CD8-positive, alpha-beta memory T cell (primary cell): ENCODE measurements around the gene CXCL5. TPM values are rescaled to one million over a fixed set of nuclear protein-coding genes. Genes with fewer than 3 reads are reported as not detected.
A peak's percentile ranks its signal among the peaks of the same experiment; 100 is the strongest.

ENCODE experiments used
- CTCF ChIA-PET: fragments of 350-600 bp; sonication (Branson Sonifier 250); formaldehyde crosslinking; loops from one replicate; lab custom pipeline; 2021; ENCODE audit warnings: antibody characterized with exemption; lab: Charles Lee
- POLR2A ChIA-PET: fragments of 350-600 bp; sonication (Branson Sonifier 250); formaldehyde crosslinking; loops from one replicate; lab custom pipeline; 2021; ENCODE audit warnings: antibody characterized with exemption; lab: Charles Lee
- DNase-seq, 5 donors: peaks; one replicate each; pipeline versions ENCODE4 v3.0.0 to v3.0.0-alpha.2; 2020 to 2022; ENCODE audit warnings: mixed read lengths in 1 of 5
- H3K27ac ChIP-seq: one replicate; pipeline ENCODE4 v1.7.0; 2013; ENCODE audit warnings: low read depth, mild to moderate bottlenecking, low read length, moderate library complexity
- H3K27me3 ChIP-seq: 2 replicates; pipeline ENCODE4 v1.7.0; 2013; ENCODE audit warnings: low read length, mild to moderate bottlenecking; ENCODE audit not compliant: insufficient read depth, poor library complexity, severe bottlenecking
- H3K36me3 ChIP-seq: 2 replicates; pipeline ENCODE4 v1.7.0; 2013; ENCODE audit warnings: mild to moderate bottlenecking, low read length, moderate library complexity; ENCODE audit not compliant: insufficient read depth
- H3K4me1 ChIP-seq: 2 replicates; pipeline ENCODE4 v1.7.0; 2013; ENCODE audit warnings: mild to moderate bottlenecking, low read length, moderate library complexity; ENCODE audit not compliant: insufficient read depth
- H3K4me3 ChIP-seq: 2 replicates; pipeline ENCODE4 v1.7.0; 2013; ENCODE audit warnings: mild to moderate bottlenecking, low read length
- H3K9me3 ChIP-seq: 2 replicates; pipeline ENCODE4 v1.7.0; 2013; ENCODE audit warnings: mild to moderate bottlenecking, low read length
- H3K27ac Mint-ChIP-seq, 8 donors: one replicate each; pipeline ENCODE4 v1.8.0; 2020 to 2021; ENCODE audit warnings: mixed read lengths in 8 of 8, mild to moderate bottlenecking in 6 of 8, inconsistent platforms in 3 of 8, moderate library complexity in 3 of 8
- H3K27me3 Mint-ChIP-seq, 2 donors: one replicate each; pipeline ENCODE4 v1.8.0; 2020 to 2021; ENCODE audit warnings: mixed read lengths in 2 of 2, mild to moderate bottlenecking in 1 of 2, moderate library complexity in 1 of 2
- H3K36me3 Mint-ChIP-seq, 3 donors: one replicate each; pipeline ENCODE4 v1.8.0; 2020 to 2021; ENCODE audit warnings: mixed read lengths in 3 of 3, inconsistent platforms in 1 of 3, mild to moderate bottlenecking in 1 of 3
- H3K4me1 Mint-ChIP-seq, 3 donors: one replicate each; pipeline ENCODE4 v1.8.0; 2020 to 2021; ENCODE audit warnings: mixed read lengths in 3 of 3, inconsistent platforms in 1 of 3, mild to moderate bottlenecking in 1 of 3
- H3K4me3 Mint-ChIP-seq, 7 donors: one replicate each; pipeline ENCODE4 v1.8.0; 2020 to 2021; ENCODE audit warnings: mixed read lengths in 7 of 7, mild to moderate bottlenecking in 6 of 7, moderate library complexity in 4 of 7, inconsistent platforms in 2 of 7
- H3K9me3 Mint-ChIP-seq, 5 donors: one replicate each; pipeline ENCODE4 v1.8.0; 2020 to 2022; ENCODE audit warnings: mixed read lengths in 5 of 5, mild to moderate bottlenecking in 3 of 5, moderate library complexity in 2 of 5, inconsistent platforms in 1 of 5
- polyA plus RNA-seq: library from polyadenylated mRNA; unstranded; fragments of 300-500 nt; fragmentation: Illumina TruSeq; gene quantifications from one replicate; pipeline ENCODE4 v1.2.3, GENCODE V29; 2021
- total RNA-seq, 2 experiments: library from RNA; stranded (reverse); gene quantifications; one replicate each; pipeline ENCODE4 v1.2.3, GENCODE V29; 2021

CXCL5 gene
- total and polyA plus RNA-seq, 3 experiments from 2014 or later: not detected

DNA sequence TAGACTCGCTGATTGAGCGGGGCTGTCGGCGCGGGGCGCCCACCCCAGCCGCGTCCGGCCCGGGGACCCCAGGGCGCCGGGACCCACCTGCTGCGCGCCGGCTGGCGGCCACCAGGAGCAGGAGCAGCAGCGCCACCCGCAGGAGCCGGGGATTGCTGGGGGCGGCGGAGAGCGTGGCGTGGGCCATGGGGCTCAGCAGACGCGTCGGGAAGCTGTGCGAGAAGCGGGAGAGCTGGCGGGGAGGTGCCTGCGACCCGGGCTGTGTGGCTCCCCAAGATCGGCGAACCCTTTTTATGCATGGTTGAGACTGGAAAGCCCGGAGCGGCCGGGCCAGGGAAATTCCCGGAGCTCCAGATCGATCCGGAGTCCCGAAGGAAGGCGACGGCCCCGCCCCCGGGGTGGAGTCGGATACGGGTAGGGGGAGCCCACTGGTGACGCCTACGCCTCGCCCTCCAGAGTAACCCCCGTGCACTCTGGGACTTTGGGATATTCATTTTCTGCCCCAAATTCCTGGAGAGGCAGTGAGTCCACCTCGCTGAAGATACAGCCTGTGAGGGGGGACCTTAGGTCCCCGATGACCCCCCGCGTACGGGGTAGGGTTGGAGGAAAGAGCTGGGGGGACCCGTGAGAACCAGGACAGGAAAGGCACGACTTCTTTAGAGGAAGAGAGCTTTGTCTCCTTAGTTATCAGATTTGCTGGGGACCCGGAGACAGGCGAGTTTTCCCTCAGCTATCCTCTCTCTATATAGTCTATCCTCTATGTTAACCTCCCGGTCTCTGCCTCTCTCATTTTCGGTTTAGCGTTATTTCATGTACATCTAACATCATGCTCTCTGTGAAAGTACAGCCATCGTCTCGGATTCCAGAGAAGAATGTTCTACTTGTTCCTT, 40.2 kb upstream of the CXCL5 start, which contains the start of gene CXCL3:
Gene CXCL3 (minus strand): TSS at position 265 of the 890 bp plus-strand sequence. CDS start 78 bp downstream, at position 187.
- H3K4me3 Mint-ChIP-seq: peak within 1 kb of the TSS; percentile 46 to 82 (median 71)
- Histone ChIP-seq H3K27me3 (no peaks in the 10 kb centered on the region), H3K9me3 (no peaks in the 10 kb centered on the region), H3K27ac (peak within 1 kb of the TSS; percentile 74), H3K4me1 (no peaks in the 10 kb centered on the region), H3K4me3 (peak within 1 kb of the TSS; percentile 45), H3K36me3 (no peaks in the 10 kb centered on the region)
- peak in 2 of 5 donors; percentile 3 to 48 for DNase-seq
- POLR2A ChIA-PET: no interaction called here
- peaks cover 8 to 17% (median 14%) of the 10 kb centered on the region in 3 donors for H3K4me1 Mint-ChIP-seq
- no peaks in the 10 kb centered on the region for H3K36me3 Mint-ChIP-seq
- peaks cover 0 to 4% (median 0%) of the 10 kb centered on the region in 5 donors for H3K9me3 Mint-ChIP-seq
- CTCF ChIA-PET: interaction anchor here (1.3 to 1.9 kb wide), 2 partner anchors 14 to 22 kb away, joined by 3 to 4 read pairs; no protein-coding TSS in a partner anchor
- H3K27me3 Mint-ChIP-seq: peaks cover 30 to 65% of the 10 kb centered on the region in 2 donors
- H3K27ac Mint-ChIP-seq: peak within 1 kb of the TSS in 2 of 8 donors; percentile 38 to 39

DNA sequence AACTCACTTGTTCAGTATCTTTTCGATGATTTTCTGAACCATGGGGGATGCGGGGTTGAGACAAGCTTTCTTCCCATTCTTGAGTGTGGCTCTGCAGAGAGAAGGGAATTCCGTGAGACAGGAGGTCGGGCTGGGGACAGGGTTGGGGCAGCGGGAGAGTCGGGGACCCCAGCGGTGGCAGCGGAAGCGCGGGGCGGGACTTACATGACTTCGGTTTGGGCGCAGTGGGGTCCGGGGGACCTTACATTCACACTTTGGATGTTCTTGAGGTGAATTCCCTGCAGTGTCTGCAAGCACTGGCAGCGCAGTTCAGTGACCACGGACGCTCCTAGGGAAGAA, 39.6 kb upstream of the CXCL5 start:
- H3K4me1 Mint-ChIP-seq: peaks cover 8 to 17% (median 14%) of the 10 kb centered on the region in 3 donors
- H3K36me3 ChIP-seq: no peaks in the 10 kb centered on the region
- H3K36me3 Mint-ChIP-seq: no peaks in the 10 kb centered on the region
- H3K27ac Mint-ChIP-seq: peak overlapping the region in 1 of 8 donors; percentile 38
- no peak overlapping the region for H3K4me3 ChIP-seq
- peak overlapping the region; percentile 44 for H3K27ac ChIP-seq
- no peaks in the 10 kb centered on the region for H3K27me3 ChIP-seq
- POLR2A ChIA-PET: no interaction called here
- no peaks in the 10 kb centered on the region for H3K9me3 ChIP-seq
- CTCF ChIA-PET: interaction anchor here (1.3 to 1.9 kb wide), 2 partner anchors 14 to 21 kb away, joined by 3 to 4 read pairs; no protein-coding TSS in a partner anchor
- H3K9me3 Mint-ChIP-seq: peaks cover 0 to 4% (median 0%) of the 10 kb centered on the region in 5 donors
- H3K4me1 ChIP-seq: no peaks in the 10 kb centered on the region
- H3K27me3 Mint-ChIP-seq: peaks cover 30 to 60% of the 10 kb centered on the region in 2 donors
- peak overlapping the region in 6 of 7 donors; percentile 23 to 82 (median 72) for H3K4me3 Mint-ChIP-seq
- DNase-seq: no peak

DNA sequence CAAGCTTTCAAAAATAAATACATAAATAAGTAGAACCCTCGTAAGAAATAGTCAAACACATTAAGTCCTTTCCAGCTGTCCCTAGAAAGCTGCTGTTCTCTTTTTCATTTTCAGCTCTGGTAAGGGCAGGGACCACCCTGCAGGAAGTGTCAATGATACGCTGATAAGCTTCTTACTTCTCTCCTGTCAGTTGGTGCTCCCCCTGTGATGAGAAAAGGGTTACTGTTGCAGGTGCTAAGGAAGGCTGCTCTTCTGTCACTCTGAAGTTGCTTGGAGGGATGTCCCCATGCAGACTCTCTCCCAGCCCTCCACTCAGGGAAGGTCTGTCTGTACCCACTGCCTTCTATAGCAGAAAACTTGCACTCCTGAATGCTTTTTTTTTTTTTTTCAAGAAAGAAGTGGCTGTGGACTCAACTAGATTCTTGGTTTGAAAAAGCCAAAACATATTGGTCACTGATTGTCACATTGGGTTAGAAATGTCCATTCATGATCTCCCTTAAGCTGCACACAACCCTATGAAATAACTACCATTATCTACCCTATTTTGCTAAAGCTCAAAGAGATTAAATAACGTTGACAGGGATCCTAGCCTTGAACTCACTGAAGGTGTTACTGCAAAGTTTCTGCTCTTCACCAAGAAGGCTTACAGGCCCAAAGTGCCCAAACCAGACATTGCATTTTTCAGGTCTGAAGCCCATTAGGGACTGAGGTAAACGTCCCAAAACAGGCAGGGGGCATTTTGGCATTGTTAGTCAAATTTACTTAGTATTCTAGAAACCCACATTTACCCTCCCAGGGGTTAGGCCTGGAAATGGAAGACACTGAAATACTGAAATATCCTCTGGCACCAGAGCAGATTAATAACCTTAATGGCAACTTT, 38.8 kb upstream of the CXCL5 start:
- Mint-ChIP-seq H3K36me3 (no peaks in the 10 kb centered on the region), H3K27me3 (peaks cover 30 to 57% of the 10 kb centered on the region in 2 donors), H3K9me3 (peaks cover 0 to 4% (median 0%) of the 10 kb centered on the region in 5 donors), H3K4me1 (peaks cover 8 to 17% (median 14%) of the 10 kb centered on the region in 3 donors), H3K27ac (peak overlapping the region in 1 of 8 donors; percentile 7), H3K4me3 (peak overlapping the region; percentile 44 to 82 (median 71))
- no peak for DNase-seq
- Histone ChIP-seq H3K27me3 (no peaks in the 10 kb centered on the region), H3K36me3 (no peaks in the 10 kb centered on the region), H3K9me3 (no peaks in the 10 kb centered on the region), H3K4me3 (no peak overlapping the region), H3K4me1 (no peaks in the 10 kb centered on the region), H3K27ac (peak overlapping the region; percentile 44)
- ChIA-PET CTCF (no interaction called here), POLR2A (no interaction called here)

DNA sequence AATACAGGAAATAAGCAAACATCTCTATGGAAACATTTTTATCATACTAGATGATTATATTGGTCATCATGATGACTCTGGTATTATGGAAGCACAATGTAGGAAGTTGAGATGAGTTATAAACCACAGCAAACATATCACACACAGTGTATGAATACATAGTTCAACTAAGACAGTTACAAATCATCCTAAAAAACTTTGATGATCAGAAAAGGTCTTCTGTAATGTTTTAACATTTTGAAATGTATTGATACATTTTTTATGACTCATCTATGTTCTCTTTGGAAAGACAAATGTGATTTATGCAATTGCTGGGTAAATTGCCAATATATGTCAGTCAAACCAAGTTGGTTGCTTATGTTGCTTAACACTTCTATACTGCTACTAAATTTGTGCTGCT, 35.3 kb upstream of the CXCL5 start:
- peaks cover 2 to 7% (median 7%) of the 10 kb centered on the region in 3 donors for H3K4me1 Mint-ChIP-seq
- peaks cover 0 to 2% (median 0%) of the 10 kb centered on the region in 5 donors for H3K9me3 Mint-ChIP-seq
- DNase-seq: no peak
- CTCF ChIA-PET: no interaction called here
- no peak overlapping the region for H3K4me3 Mint-ChIP-seq
- Histone ChIP-seq H3K27ac (no peak overlapping the region), H3K36me3 (no peaks in the 10 kb centered on the region), H3K9me3 (no peaks in the 10 kb centered on the region), H3K27me3 (no peaks in the 10 kb centered on the region), H3K4me1 (no peaks in the 10 kb centered on the region), H3K4me3 (no peak overlapping the region)
- peaks cover 15 to 26% of the 10 kb centered on the region in 2 donors for H3K27me3 Mint-ChIP-seq
- no peak overlapping the region for H3K27ac Mint-ChIP-seq
- no peaks in the 10 kb centered on the region for H3K36me3 Mint-ChIP-seq
- POLR2A ChIA-PET: no interaction called here

DNA sequence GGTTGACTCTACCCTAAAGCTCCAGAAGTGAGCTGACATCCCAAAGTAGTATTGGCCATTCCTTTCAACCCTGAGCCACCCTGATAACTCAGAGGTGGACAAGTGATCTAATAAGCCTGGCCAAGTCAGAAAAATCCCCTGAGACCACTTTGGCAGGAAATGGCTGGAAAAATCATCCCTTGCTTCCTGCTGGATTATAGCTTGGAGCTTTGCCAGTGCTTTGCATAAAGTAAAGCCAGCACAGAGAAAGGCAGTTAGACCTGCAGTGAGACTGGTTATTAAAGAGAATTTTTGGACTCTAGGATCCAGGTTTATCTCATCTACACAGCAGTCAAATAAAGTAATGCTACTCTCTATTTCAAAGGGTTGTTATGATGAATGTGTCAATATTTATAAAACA, 33.6 kb upstream of the CXCL5 start:
- Histone ChIP-seq H3K27me3 (no peaks in the 10 kb centered on the region), H3K4me1 (no peaks in the 10 kb centered on the region), H3K36me3 (no peaks in the 10 kb centered on the region), H3K27ac (no peak overlapping the region), H3K9me3 (no peaks in the 10 kb centered on the region), H3K4me3 (no peak overlapping the region)
- POLR2A ChIA-PET: no interaction called here
- Mint-ChIP-seq H3K27ac (no peak overlapping the region), H3K4me3 (no peak overlapping the region), H3K4me1 (no peaks in the 10 kb centered on the region), H3K27me3 (peaks cover 5 to 15% of the 10 kb centered on the region in 2 donors), H3K9me3 (peaks cover 0 to 9% (median 0%) of the 10 kb centered on the region in 5 donors), H3K36me3 (no peaks in the 10 kb centered on the region)
- CTCF ChIA-PET: no interaction called here
- DNase-seq: no peak

DNA sequence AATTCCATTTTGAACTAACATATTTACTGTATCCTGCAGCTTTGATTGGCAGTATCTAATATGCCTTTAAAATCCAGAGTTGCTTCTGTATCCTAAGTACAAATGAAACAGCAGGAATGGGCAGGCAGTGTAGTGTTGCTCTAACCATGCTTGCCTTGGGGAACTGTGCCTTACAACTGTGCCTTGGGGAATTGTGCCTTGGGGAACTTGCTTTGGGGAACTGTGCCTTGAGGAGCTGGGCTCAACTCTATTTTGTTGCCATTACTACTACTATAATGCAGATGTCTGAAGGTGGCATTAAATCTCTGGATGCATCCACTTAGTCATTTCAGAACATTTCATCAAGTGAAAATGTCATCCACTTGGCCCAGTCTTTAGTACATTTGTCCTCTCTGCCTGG, 33.1 kb upstream of the CXCL5 start:
- Mint-ChIP-seq H3K4me3 (no peak overlapping the region), H3K4me1 (no peaks in the 10 kb centered on the region), H3K27ac (no peak overlapping the region), H3K27me3 (peaks cover 4 to 13% of the 10 kb centered on the region in 2 donors), H3K36me3 (no peaks in the 10 kb centered on the region), H3K9me3 (peaks cover 0 to 10% (median 0%) of the 10 kb centered on the region in 5 donors)
- DNase-seq: no peak
- Histone ChIP-seq H3K27ac (no peak overlapping the region), H3K27me3 (no peaks in the 10 kb centered on the region), H3K36me3 (no peaks in the 10 kb centered on the region), H3K4me1 (no peaks in the 10 kb centered on the region), H3K4me3 (no peak overlapping the region), H3K9me3 (no peaks in the 10 kb centered on the region)
- ChIA-PET POLR2A (no interaction called here), CTCF (no interaction called here)

DNA sequence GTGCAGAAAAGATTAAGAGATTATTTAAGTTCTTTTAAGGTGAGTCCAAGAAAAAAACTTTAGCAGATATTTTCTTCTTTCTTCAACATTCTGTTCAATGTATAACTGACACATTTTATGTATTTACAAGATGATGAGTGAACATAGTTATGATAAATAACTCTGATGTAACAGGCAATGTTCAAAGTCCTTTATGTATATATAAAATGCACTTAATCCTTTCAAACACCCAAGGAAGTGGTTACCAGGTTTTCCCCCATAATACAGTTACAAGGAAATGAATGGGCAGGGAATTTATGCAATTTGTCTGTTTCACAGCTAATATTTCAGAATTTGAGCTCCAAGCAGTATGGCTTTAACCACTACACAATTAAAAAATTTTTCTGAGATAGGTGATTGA, 31.8 kb upstream of the CXCL5 start:
- Histone ChIP-seq H3K4me1 (no peaks in the 10 kb centered on the region), H3K27me3 (no peaks in the 10 kb centered on the region), H3K36me3 (no peaks in the 10 kb centered on the region), H3K4me3 (no peak overlapping the region), H3K27ac (no peak overlapping the region), H3K9me3 (no peaks in the 10 kb centered on the region)
- POLR2A ChIA-PET: no interaction called here
- Mint-ChIP-seq H3K4me3 (no peak overlapping the region), H3K27ac (no peak overlapping the region), H3K36me3 (no peaks in the 10 kb centered on the region), H3K27me3 (peaks cover 0 to 3% of the 10 kb centered on the region in 2 donors), H3K4me1 (no peaks in the 10 kb centered on the region), H3K9me3 (peaks cover 0 to 14% (median 0%) of the 10 kb centered on the region in 5 donors)
- CTCF ChIA-PET: no interaction called here
- no peak for DNase-seq
